Ecto neural progenitor cell (in vitro differentiated cells): Measurements from ENCODE around the gene JAKMIP1.

Experiments
- DNase-seq: peaks from one replicate; pipeline ENCODE4 v3.0.0-alpha.2; 2018; ENCODE audit warnings: low spot score

JAKMIP1 gene

DNA sequence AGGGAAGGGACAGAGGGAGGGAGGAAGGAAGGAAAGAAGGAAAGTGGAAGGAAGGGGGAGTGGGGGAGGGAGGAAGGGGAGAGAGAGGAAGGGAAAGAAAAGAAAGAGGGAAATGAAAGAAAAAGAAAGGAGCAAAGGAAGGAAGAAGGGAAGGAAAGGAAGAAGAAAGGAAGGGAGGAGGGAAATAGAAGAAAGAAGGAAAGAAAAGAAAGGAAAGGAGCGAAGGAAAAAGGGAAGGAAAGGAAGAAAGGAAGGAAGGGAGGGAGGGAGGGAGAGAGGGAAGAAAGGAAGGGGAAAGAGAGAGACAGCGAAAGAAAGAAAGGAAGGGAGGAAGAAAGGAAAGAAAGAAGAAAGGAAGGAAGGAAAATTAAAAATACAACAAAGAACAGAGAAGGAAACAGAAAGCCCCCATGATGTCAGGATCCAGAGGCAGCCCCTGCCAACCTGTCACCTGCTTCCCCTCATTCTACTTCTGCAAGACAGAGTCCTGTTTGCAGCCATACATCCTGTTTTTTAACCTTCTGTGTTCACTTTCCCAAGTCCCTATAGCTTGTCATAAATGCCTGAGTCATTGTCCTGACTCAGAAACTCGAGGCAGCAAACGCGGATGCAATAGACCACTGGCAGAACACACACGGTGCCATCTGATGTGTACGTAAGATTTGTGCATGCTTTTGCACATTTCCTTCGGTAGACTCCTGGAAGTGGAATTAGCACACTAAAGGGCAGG is 105.2 kb downstream of the JAKMIP1 start:
- no peak for DNase-seq

DNA sequence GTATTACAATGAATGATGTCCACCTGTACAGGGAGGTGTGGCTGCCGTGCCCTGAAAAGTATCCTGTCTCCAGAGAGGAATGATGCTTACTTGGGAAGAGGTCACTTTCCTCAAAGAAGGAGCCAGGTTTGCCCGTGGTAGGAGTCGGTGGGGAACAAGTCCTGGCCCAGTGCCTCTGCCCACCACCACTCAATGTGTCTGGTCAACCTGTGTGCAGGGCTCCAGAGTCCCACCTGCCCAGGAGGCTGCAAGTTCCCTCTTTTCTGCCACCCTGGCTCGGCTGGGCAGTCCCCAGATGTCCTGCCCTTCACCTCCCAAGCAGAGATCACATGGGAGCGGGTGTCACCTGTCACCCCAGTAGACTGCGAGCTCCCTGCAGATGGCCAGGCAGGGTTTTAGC is 106.7 kb downstream of the JAKMIP1 start:
- DNase-seq = no peak

DNA sequence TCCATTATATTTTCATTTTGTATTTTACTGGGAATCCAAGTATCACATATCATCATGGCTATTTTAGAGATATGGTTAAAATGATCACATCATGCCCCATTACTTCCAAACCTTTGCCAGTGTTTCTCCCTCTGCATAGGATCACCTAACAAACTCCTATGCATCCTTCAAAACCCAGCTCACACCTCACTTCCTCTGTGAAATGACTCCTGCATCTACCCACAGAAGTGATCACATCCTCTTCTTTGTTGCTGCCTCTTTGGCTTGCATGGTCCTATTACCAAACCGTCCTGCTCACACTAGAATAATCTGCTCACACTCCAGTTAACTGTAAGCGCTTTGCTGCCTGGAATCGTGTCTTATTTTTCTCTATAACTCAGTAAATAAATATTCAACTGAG is 107.4 kb downstream of the JAKMIP1 start:
- no peak for DNase-seq

DNA sequence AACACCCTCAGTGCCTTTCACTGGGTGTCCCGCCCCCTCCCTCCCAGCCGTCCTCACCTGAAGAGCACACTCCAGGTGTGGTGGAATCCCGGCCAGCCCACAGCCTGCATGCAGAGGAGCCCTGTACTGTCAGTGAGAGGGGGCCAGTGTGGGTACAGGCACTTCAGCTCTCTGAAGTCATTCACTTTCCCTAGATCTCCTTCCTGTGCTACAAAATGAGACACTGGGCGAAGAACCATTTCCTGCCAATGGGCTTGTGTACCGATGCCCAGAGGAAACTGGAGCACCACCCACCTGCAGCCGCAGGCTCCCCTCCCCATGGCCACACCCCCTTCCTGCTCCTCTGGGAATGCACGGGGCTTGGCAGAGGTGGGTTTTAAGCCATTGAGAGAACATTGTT is 108.2 kb downstream of the JAKMIP1 start:
- DNase-seq = no peak

DNA sequence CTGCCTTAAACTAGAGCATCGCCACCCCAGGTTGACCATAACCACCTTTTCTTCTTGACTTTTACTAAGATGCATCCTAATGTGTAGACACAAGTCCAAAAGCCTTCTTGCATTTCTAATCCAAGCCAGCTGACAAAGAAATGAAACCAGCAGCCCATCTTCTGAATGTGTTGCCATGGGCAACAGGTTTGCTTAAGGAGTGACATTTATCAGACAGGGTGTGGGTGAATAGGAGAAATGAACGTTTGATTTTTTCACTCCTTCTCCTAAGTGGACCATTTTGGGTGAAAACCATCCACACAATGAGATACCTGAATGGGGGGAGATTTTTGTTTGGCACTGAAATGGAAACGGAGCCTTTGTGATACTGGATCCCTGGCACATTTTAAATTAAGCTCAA is 109.4 kb downstream of the JAKMIP1 start:
- DNase-seq = no peak

DNA sequence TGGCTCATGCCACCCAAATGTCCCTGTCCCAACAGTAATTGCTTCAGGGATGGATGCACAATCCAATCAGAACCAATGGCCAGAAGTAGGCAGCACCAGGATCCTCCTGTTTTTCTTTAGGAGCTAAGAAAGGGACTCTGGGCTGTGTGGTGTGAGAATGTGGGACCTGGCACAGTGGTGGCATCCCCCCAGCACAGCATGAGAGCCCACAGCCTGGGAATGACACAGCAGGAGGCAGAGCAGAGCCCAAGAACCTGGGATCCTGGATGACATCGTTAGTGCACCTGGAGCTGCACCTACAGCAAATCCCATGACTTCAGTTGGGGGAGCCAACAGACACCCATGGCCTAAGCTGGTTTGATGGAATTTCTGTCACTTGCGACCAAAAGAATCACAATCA is 111.4 kb downstream of the JAKMIP1 start:
- no peak for DNase-seq

DNA sequence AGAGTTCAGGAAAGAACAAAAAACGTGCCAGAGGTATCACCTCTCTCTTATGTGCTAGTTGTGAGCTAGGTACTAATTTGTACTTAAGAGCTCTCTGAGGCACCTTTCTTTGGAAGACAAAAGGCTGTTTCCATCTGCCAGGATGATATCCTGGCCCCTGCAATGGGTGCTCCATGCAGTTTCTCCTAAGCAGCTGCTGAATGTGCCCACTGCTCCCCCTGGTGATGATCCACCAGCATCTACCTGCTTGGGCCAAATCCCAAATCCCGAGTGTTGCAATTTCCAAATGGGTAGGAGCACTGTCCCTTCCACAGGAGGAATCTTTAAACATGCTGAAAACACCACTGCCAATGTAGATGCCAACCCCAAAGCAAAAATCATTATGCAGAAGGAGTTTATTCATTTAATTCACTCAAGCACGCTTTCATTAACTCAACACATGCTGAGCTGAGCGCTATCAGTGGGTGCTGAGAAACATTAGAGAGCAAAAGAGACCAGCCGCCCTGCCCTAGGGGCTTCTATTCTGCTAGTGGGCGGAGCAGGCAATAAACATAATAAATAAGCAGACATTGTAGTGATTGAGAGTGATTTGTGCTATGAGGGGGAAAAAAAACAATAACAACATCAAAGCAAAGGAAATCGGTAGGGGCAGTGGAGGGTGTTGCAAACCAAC is 112.5 kb downstream of the JAKMIP1 start:
- DNase-seq = peak; percentile 65

DNA sequence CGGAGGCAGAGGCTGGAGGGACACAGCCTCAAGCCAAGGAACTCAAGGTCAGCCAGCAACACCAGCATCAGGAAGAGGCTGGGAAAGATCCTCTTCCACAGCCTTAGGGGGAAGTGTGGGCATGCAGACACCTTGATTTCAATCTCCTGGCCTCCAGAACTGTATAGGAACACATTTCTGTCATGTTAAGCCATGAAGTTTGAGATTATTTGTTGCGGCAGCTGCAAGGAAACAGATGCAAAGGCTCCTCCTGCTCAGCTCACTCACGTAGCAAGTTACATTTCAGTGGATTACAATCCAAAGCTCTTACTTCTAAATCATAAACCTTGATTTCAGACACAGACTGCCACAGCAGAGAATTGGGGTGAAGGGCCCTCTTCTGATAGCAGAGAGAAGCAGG is 113.5 kb downstream of the JAKMIP1 start:
- DNase-seq = no peak

DNA sequence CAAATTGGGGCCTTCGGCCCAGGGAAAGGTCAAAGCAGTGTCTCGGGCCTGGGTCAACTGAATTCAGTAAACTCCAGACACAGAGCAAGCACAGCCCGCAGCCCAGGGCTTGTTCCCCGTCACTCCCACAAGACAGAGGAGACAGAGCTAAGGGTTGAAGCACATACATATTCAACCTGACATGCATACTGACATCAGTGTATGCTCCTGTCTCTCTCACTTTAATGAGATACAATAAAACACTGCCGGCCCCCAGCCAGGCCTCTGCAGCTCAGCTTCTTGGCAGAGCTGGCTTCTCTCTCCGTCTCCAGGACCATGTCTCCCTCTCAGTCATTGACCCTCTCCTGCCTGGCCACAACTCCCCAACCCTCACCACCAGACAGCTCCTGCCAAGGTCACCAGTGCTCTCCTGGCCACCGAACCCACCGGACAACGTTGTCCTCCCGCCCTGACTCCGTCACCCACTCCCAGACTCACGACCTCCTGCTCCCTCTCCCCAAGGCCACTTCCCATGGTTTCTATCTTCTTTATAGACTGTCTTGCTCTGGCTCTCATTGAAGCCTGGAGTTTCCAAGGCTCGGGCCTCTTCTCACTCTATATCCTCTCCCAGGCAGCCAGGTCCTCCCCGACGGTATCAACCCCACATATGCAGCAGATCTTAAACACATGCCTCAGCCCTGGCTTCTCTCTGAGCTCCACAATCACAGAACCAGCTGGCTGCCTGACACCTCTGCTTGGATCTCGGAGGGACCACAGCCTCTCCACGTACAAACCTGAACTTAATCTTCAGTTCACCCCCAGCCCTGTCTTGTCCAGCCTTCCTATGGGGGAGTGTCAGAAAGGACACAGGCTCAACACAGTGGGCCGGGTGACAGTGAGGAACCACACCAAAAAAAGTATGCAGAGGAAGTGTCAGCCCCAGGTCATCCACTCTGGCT is 114.4 kb downstream of the JAKMIP1 start:
- no peak for DNase-seq

DNA sequence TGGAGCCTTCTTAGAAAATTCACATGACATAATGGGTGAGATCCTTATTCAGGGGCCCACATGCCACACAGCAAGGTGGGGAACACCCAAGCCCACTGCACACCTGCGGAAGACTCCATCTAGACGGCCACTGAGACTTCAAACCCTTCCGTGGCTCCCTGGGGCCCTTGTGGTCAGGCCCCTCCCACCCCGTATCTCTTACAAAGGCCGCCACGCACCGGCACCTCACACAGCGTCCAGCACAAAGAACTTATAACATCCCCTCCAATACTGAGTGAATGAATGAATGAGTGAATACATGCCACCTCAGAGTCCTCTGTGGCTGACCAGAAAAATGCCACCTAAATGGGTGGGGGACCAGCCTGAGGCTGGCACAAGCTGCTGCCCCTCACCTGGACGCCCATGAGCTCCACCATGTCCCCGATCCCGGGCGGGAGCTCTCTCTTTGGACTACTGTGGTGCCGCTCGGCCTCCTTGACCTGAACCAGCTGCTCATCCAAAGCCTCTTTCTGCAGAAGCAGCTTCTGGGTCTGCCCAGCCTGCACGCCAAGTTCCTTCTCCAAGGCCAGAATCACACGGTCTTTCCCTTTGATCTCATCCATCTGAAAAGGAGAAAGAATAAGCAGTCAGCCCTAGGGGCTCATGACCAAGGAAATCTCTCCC is 115.2 kb downstream of the JAKMIP1 start:
- DNase-seq = no peak

DNA sequence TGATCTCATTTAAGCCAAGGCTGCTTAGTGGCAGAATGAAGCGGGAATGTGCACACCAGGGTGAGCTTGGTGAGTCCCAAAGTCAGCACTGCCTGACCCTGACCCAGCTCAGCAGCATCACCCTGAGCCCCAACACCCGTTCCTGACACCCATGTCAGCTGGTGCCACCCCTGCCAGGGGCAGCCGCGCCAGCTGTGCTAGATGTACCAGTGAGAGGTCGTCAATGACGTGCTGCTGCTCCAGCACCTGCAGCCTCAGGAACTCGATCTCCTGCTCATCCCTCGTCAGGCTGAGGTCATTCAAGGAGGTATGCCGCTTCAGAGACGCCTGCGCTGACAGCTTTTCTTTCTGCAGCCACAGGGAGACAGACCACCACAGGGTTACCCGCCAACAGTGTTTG is 120.4 kb downstream of the JAKMIP1 start:
- DNase-seq = no peak

DNA sequence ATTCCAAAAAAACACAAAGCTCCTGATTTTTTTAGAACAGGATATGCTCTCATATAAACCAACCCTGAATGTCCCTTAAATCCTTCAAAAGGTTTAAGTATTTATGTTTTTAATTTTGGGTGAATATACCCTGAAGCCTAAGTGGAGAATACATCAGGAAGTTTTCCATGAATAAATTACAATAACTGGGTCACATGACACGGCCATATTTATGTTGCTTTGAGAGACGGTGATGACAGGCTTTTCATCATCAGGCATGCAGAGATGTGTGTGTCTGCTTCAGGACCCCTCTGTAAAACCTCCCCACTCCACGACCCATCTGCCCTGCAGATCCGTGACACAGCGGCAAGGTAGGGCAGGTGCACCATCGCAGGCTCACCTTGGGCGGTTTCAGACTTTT is 121.8 kb downstream of the JAKMIP1 start:
- DNase-seq = no peak

DNA sequence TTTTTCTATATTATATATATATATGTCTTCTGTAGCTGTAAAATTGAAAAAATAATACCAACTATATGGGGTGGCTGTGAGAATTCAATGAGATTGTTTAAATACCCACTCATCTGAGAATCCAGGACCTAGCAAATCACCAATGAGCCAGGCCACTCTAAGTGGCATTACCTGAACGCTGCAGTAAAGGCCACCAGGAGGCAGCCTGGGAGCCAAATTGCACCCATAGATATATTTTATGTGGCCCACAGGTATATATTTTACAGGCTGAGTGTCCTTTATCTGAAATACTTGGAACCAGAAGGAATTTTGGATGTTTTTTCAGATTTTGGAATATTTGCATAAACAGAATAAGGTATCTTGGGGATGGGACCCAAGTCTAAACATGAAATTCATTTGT is 124.0 kb downstream of the JAKMIP1 start:
- no peak for DNase-seq

DNA sequence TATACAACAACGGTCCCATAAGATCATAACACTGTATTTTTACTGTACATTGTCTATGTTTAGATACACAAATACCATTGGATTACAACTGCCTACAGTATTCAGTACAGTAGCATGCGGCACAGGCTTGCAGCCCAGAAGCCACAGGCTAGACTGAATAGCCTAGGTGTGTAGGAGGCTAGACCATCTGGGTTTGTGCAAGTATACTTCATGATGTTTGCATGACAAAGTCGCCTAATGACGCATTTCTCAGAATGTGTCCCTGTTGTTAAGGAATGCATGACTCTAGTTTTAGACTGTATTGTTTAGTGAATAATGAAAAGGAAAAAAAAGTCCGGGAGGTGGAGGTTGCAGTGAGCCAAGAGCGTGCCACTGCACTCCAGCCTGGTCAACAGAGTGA is 125.6 kb downstream of the JAKMIP1 start:
- no peak for DNase-seq

DNA sequence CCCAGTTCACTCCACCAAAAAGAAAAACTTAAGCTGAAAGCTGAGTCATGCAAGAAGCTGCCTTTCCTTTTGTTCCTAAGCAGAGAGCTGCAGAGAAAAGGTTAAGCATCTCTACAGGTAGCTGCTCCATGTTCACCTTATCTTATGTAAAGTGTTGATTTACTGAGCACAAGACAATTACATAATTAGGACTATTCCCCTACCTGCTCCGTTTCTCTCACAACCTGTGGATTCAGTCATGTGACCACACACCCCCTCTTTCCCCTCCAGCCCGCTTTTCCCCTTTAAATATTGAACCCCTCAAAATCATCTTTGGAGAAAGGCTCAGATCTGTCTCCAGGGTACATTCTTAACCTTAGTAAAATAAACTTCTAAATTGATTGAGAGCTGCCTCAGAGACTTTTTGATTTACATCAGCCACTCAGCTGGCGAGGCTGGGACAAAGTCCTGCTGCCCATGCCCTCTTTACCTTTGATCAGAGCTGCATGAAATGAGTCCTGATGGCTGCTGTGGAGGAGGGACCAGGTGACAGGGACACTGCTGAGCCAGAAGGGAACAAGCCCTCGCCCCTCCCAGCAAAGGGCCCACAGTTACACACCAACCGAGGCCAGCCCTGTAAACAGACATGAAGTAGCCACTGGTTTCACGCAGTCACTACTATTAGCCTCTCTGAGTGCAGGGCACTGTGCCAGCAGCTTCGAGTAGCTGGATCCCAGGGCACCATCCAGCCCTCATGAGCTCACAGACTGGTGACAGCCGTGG is 128.2 kb downstream of the JAKMIP1 start:
- no peak for DNase-seq

DNA sequence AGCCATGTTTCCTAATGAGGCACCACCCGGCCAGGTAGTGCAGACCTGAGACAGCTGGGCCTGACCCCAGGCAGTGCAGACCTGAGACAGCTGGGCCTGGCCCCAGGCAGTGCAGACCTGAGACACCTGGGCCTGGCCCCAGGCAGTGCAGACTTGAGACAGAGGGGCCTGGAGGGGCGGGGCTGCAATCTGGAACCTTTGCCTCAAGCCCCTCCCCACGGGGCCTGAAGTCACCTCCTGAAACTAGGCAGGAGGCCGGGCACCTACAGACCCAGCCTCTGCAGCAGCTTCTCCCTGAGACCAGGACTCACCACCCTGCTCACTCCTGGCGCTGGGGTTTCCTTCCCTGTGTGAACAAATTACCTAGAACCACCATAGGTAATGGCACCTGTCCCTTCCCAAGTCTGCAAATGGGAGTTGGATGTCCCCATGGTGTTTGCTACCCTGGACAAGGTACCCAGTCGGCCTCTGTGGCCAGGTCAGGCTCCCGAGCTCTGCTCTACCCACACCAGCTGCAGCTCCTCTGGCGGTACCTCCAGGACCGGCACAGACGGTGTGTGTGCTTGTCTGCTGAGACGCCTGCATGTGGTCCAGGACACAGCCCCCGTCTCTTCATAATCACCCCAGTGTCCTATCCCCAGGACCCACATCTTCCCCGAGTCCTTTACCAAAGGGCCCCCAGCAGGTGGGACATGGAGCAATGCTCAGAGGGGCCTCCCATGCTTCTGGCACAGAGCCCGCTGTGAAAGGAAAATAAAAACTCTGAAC is 129.0 kb downstream of the JAKMIP1 start:
- DNase-seq = no peak

DNA sequence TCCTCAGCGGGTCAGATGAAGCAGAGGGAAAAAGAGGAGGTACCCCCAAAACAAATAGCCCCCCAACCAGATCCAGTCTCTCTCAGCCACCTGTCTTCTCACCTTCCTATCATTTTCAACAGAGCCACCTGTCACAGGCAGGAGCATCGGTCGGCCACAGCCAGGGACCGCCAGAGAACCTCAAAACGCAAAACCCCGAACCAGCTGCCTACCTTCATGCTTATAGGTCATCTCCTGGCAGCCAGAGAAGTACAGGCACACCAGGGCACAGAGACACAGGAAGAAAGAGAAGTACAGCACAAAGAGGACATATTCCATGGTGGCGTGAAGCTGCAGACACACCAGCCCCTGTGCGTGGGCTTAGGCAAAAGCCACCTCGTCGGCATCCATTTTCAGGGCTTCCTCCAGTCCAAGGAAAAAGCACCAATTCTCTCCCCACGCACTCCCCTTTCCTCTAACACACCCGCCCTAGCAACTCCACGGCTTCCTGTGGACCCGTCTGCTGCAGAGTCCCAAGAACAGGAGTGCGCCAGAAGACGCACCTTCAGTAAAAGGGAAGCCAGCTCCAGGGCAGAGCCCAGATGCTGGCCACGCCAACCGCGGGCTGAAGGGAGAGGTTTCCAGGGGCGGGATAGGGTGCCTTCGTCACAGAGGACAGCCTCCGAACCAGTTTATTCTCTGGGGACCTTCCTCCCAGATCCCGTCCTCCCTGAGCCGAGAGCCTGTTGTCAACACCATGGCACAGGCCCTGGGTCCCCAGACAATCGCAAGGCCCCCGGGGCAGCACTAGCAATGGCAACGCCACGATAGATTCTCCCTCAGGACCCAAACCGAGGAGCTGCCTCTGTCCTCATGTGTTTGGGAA is 130.3 kb downstream of the JAKMIP1 start:
- no peak for DNase-seq

DNA sequence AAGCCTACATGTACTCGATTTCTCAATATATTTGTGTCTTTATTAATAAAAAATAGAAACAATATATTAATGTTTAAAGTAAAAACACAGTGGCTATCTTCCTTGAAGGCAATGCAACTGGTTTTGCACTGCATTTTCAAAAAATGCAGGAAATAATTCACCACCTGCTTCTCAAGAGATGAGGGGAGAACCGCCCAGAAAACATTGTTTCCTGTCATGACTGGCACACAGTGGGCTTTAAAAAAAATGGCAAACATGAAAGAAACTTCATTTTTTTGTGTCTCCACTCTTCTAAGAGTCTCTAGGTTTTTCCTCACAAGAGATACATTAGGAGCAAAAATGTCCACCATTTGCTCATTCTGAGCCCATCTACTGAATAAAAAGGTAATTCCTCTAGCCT is 131.4 kb downstream of the JAKMIP1 start:
- DNase-seq = no peak

DNA sequence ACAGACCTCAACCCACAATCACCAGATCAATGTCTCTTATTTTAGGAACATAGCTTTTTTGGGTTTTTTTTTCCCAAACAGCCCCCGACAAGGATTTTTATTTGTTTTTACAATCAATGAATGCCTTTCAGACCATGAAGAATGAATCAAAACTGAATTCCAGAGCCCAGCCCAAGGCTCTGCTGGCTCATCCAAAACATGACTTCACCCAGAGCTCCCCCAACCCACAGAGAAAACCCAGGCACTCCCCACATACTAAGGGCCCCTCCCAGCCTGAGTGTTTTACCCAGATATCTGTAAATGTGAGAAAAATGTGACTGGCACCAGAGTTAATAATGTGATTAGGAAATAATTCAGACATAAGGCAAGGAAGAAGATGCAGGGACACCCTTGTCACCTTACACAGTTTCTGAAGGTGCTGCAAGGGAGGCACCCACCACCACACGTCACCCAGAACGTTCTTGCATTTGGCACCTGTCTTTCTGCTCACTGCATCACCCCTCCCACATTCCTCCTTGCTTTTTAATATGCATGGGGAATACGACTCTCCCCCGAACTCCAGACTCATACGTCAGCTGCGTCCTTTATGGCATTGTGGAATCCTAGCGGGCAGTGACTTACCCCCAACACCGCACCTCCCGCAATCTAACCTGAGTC is 134.3 kb downstream of the JAKMIP1 start:
- DNase-seq = no peak
